HG03457 (cell line): ENCODE results near the gene MCAM.

Experiments used
- ATAC-seq: cut with Tn5 transposase; IDR thresholded peaks from one replicate; pipeline ENCODE4 v1.9.1; 2021; ENCODE audit warnings: moderate number of reproducible peaks; ENCODE audit not compliant: unreplicated experiment

The MCAM gene

GRCh38 chr11:119309953-119310681 is 6.8 kb downstream of the MCAM start:
- ATAC-seq, result no peak

GRCh38 chr11:119309411-119309810 is 7.5 kb downstream of the MCAM start:
- no peak for ATAC-seq

GRCh38 chr11:119307974-119308373 is 9.0 kb downstream of the MCAM start:
- ATAC-seq, result no peak

- ATAC-seq, result no peak
Measured at GRCh38 chr11:119307219-119307618, 9.7 kb downstream of the MCAM start.

GRCh38 chr11:119306373-119306890 is 10.5 kb downstream of the MCAM start:
- ATAC-seq, result no peak

GRCh38 chr11:119305556-119306372 is 11.2 kb downstream of the MCAM start:
- no peak for ATAC-seq

GRCh38 chr11:119303227-119303718 is 13.7 kb downstream of the MCAM start:
- no peak for ATAC-seq

GRCh38 chr11:119300198-119300964 is 16.5 kb downstream of the MCAM start:
- ATAC-seq, result no peak

GRCh38 chr11:119299416-119299815 is 17.5 kb downstream of the MCAM start:
- no peak for ATAC-seq

GRCh38 chr11:119298726-119299125 is 18.2 kb downstream of the MCAM start:
- no peak for ATAC-seq

GRCh38 chr11:119297938-119298337 is 19.0 kb downstream of the MCAM start:
- no peak for ATAC-seq

- no peak for ATAC-seq
Measured at GRCh38 chr11:119295178-119295577, 21.8 kb downstream of the MCAM start.

GRCh38 chr11:119293461-119293860 is 23.5 kb downstream of the MCAM start:
- ATAC-seq, result no peak

- ATAC-seq, result no peak
Measured at GRCh38 chr11:119290894-119291497, 25.9 kb downstream of the MCAM start.

- no peak for ATAC-seq
Measured at GRCh38 chr11:119288219-119288618, 28.7 kb downstream of the MCAM start.

GRCh38 chr11:119285431-119285830 is 31.5 kb downstream of the MCAM start:
- ATAC-seq, result no peak

GRCh38 chr11:119284344-119285157 is 32.4 kb downstream of the MCAM start:
- no peak for ATAC-seq

- ATAC-seq, result no peak
Measured at GRCh38 chr11:119282495-119282894, 34.4 kb downstream of the MCAM start.

GRCh38 chr11:119277660-119278059 is 39.3 kb downstream of the MCAM start:
- no peak for ATAC-seq

- no peak for ATAC-seq
Measured at GRCh38 chr11:119273721-119274120, 43.2 kb downstream of the MCAM start.
